SKM-1 (cell line): ENCODE measurements around the gene LMX1B.
"Not testable (repeated sequence)": the region's sequence is repeated elsewhere in the genome, so short reads cannot be mapped to it uniquely, and the experiment has no call there.

Experiments
- DNase-seq: peaks from one replicate; lab custom pipeline; 2025; ENCODE audit not compliant: unreplicated experiment; lab: John Stamatoyannopoulos, UW

Gene LMX1B

DNA sequence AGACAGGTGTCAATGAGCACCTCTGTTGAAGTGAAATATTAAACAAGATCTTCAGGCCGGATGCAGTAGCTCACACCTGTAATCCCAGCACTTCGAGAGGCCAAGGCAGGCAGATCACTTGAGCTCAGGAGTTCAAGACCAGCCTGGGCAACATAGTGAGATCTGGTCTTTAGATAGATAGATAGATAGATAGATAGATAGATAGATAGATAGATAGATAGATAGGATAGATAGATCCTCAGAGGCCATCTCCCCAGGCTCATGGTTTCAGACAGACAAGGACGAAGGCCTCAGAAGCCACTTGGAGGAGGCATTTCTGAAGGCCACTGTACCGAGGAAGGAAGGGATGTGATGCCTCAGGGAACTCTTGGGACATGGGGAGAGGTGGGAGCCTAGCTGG is 42.5 kb downstream of the LMX1B start:
- not testable (repeated sequence) for DNase-seq

DNA sequence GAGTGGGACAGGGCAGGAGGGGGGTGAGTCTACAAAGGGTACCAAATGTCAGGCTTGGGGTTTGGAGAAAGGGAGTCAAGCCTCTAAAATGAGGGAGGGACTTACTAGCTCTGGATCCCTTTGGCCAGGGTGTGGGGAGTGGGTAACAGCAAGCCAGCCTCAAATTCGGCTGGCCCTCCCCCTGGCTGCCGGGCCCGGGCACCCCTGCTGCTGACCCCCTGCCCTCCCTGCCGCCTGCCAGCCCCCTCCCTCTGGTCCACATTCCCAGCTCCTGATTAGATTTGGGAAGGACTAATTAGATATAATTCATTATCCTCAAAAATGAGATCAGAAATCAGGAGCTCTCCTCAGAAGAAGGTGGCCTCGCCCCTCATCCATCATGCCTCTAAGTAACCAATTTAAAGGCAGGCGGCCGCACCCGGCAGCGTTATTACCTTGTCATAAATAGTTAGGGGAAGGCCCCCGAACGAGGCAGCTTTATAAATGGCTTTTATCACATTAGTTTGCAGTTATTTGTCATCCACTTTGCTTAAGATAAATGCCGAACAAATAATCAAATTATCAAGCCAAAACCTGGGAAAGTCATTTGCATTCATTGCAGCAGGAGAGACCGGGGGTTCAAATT is 44.6 kb downstream of the LMX1B start:
- DNase-seq: no peak

DNA sequence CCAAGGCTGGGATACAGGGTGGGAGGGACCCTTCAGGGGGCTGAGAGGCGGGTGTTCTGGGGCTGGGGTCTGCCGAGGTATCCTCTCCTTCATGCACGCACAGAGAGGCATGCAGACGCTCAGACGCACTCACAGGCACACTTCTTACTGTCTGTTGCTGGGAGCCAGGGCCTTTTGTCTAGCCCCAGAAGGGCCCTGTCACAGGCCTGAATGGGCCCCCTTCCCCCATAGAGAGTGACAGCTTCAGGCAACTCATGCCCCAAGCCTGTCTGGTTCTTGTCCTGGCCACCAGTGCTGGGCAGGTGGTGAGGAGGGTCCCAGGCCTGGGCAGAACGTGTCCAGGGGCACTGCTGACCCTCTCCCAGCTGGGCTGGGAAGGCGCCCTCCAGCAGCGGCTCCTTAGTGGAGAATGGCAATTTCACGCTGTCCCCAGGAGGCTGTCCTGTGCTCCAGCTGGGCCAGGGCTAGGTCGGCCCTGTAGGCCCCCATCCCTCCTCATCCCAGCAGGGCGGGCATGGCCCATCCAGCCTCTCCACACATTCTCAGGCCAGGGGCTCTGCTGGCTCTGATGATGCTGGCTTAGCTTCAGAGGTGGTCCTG is 45.3 kb downstream of the LMX1B start:
- no peak for DNase-seq

DNA sequence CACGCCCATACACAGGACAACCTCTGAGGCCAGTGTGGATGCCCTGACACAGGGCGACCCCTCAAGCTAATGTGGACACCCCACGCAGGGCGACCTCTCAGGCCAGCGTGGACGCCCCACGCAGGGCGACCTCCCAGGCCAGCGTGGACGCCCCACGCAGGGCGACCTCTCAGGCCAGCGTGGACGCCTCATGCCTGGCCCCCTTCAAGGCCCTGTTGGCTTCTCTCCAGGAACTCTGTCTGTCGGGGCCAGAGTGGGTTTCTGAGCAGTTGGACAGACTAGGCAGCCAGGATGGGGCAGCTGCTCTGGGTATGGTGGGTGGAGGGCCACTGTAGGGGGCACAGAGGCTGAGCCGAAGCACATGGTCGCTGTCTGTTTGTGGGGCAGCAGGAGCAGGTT is 47.4 kb downstream of the LMX1B start:
- no peak for DNase-seq

DNA sequence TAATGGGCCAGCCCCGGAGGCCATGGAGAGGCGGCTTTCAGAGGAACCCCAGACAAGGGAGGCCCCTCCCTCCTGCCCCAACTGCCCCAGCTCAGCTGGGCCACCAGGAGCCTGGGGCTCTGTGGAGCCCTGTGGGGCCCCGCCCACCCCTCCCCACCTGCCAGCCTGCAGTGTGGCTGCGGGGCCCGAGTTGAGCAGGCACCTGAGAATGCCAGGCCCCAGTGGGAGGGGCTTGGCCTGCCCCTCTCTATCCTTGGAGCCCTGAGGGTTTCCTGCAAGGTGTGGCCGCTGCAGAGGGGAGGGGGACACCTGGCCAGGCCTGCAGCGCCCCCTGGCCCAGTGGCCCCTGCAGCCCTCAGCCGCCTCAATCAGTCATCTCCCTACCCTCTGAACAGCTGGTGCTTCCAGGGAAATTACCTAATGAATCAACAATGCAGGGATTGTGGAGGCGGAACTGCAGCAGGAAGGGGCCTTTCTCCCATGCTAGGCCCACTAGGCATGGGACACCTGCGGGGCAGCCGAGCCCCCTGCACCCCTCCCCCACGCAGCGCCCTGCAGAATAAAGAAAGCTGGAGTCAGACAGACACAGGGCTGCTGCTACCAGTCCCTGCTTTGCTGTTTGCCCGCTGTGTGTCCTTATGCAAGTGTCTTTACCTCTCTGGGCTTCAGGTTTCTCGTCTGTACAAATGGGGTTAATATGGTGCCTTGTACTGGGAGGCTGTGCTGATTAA is 48.0 kb downstream of the LMX1B start:
- DNase-seq: no peak

DNA sequence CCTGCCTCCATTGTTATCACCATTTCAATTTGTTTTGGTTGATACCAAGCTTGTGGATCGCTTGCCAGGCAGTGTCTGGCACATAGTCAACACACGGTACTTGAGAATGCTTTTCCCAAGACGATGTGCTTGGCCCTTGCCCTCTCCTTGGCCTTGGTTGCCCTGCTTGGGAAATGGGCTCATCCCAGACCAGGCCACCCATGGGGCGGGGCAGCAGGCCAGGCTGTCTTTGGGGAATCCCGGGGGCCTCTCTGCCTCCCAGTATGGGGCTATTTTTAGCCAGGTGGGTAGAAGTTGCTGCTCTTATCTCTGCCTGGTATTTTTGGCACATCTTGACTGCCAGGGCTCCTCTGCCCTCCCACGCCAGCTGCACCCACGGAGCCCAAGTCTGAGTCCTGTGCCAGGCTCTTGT is 49.9 kb downstream of the LMX1B start:
- DNase-seq: no peak

DNA sequence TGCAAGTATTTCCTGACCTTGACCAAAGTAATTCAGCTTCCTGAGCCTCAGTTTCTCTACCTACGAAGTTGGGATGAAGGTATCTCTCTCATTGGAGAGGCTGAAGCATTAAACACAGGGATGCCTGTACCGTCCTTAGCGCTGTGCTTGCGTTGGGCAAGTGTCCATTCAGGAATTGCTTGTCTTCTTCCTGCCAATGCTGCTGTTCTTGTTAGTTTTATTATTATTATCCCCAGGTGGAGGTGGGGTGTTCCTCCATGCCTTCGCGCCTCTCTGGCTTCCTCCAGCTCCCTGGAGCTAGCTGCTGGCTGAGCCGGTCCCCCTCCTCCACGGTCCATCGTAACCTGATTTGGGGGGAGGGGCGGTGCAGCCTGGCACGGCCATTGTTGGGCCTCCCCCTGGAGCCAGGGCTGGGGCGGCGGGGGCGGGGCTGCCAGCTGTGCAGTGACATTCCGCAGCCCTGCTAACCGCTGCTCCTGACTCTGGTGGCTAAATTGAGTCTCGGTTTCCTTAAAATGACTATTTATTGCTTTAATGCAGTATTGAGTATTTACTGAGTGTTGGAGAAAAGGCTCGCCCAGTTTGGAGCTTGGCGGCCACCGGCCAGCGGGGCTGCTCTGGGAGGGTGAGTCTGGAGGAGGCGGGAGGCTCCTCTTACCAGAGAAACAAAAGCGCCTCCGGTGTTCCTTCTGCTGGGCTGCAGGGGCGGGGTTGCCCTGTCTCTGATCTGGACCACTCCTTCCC is 51.3 kb downstream of the LMX1B start:
- no peak for DNase-seq

DNA sequence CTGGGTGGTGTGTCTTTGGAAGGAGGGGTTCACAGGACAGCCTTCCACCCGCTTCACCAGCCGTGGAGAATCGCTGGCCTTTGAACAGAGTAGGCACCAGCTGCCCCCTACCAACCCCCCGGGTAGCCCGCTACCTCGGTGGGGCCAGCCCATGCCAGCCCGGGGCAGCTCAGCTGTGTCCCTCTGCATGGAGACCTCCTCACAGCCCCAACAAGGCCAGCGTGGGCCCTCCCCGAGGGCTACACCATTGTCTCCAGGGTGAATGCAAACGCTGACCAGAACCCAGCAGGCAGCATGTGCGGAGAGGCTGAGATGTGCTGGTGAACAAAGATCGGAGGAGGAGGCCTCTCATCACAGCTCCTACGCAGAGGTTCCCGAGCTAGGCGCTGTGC is 51.9 kb downstream of the LMX1B start:
- no peak for DNase-seq

DNA sequence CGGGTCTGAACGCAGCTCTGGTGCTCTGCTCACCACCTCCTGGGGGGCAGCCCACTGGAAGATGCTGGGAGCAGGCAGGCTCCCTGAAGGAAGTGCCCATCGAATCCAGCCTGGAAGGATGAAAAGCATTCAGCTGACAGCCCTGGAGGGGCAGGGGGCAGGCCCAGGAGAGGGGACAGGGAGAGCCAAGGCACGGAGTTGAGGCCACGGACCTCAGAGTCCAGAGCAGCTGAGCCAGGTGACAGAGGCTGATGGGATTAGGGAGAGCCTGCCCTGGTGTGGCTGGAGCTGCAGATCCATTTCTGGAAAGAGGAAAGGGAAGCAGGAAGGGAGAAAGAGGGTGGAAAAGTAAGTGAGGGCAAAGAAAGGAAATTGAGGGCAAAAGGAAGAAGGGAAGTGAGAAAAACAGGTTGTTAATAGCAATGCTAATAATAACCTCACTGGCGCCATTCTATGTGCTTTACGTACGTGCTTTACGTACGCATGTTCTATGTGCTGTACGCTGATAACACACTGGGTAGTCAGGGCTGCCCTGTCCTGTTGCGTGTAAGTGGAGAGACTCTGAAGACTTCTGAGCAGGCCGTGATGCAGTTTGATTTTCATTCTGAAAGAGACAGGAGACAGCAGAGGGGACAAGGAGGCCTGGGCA is 52.6 kb downstream of the LMX1B start:
- DNase-seq: no peak

DNA sequence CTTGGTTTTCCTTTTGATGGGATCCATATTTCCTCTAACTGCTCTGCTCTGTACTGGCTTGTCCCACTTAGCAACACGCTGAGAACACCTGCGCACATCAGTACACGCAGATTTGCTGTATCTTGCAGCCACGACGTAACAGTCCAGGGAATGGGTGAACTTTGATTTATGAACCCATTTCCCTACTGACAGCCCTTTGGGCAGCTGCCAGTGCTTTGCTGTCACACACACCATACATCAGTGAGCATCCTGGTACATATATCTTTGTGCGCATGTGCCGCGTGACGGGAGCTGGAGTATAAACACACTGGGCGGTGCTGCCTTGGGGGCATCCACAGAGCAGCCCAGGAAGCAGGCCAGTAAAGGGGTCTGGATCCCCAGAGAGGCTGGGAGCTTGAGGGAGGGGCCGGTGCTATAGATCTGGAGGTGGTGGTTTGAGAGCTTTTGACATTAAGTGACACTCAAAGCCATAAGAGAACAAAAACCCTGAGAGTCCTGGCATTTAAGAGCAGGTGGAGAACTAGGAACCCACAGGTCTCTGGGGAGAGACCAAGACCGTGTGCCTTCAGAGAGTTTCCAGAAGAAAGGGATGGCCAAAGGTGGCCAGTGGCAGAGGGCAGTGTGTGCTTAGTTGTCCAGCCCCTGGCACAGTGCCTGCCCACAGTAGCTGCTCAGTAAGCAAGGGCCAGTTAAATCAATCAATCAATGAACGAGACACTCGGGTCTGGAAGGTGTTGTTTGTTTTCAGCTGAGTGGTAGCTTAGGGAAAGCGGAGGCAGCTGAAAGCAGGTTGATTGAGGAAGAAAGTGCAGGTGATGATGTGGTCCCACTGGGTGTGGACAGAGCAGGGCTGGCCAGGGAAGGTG is 53.7 kb downstream of the LMX1B start:
- no peak for DNase-seq

DNA sequence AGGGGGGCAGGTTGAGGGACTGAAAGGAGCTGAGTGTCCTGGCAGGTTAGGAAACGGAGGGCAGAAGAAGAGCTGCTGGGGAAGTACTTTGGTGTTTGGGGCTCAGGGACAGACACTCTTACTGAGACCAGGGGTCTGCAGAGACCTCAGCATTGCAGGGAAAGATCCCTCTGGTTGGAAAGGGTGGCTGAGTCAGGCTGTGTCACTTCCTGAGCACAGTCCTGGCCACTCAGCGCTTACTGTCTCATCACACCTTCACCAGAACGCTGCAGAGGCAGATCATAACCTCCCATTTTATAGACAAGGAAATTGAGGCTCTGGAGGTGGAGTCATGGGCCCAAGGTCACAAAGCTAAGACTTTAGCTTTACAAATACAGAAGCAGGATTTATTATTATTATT is 54.3 kb downstream of the LMX1B start:
- no peak for DNase-seq

DNA sequence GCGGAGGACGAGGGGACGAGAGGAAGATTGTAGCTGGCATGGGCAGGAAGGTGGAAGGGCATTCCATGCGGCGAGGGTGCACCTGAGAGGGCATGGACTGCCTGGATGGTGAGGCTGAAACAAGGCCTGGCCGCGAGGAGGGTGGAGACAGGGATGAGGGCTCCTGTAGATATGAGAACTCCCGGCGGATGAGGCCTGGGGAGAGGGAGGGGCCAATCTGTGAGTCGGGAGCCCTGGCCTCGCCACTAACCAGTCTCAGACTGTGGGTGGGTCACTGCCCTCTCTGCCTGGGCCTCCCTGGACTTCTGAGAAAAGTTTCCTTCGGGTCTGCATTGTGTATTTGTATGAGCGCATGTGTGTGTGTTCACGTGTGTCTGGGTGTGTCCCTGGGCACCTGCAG is 55.4 kb downstream of the LMX1B start:
- no peak for DNase-seq

DNA sequence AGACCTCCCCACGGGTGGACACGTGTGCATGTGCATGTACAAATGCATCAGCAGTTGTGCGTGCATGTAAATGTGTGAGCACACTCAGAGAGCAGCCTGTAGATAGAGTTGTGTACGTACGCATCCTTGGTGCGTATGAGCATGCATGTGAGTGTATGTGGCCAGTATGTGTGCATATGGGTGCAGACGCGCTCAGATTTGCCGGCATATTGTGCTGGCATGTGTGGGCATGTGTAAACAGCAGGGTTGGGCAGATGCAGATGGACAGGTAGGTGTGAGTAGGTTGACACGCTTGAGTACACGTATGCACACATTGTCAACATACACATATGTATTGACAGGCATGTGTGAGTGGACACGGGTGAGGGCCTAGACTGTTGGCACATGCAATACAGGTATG is 56.5 kb downstream of the LMX1B start:
- DNase-seq: no peak

DNA sequence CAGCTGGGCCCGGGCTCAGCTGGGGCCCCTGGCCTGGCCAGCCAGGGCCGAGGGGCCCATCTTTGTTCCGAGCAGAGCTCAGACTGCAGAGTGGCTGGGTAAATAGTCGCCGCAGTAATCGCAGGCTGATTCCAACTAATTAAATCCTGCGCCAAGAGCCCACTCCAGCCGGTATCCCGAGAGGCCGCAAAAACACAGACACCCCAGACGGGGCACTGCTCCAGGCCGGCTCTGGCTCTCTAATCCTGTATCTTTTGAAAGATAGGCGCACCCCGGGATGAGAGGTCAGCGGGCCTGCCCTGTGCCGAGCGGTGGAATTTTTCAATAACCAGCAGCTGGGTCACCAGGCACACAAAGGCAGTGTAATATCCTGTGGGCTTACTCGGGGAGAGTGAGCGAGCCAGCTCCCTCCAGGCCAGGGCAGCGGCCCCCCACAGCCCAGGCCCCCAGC is 57.7 kb downstream of the LMX1B start:
- DNase-seq: no peak

DNA sequence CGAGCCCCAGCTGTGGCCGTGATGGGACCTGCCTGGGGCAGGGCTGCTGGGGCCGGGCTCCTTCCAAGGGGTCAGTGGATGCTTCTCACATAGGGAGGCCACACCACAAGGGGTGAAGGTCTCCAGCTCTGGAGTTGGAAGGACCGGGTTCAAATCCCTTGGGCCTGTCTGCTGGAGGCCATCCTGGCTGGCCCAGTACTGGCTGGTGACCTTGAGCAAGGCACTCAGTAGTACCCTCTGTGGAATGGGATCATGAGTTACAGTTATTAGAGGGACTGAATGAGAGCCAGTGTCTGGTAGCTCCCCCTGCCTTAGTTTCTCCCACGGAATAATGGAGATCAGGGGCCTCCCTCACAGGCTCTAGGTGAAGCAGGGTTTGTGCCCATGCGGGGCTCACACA is 58.3 kb downstream of the LMX1B start:
- DNase-seq: no peak

DNA sequence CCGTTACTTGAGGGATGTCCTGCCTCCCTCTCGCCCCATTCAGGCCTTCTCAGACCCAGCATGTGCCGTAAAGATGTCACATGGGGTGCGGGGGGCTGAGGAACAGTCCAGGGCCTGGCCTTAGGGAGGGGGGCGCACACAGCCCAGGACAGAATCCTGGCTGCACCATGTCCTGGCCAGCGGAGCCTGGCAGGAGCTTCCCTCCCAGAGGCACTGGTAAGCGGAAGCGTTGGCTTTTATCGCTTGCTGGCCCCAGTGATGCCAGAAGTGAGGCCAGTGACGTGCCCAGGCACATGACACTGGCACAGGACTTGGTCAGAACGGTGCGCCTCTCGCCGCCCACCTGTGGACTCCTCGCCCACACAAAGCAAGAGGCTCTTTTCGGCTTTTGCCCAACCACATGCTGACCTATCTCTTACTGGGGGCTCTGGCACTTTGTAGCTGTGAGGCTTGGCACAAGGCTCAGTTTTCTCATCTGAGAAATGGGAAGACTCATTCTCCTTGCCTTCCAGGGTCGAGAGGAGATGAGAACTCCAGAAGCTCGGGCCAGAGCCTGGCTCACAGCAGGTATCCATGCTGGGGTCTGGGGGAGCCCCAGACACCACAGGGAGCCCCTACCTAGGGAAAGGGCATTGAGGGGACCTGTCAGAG is 59.0 kb downstream of the LMX1B start:
- no peak for DNase-seq

DNA sequence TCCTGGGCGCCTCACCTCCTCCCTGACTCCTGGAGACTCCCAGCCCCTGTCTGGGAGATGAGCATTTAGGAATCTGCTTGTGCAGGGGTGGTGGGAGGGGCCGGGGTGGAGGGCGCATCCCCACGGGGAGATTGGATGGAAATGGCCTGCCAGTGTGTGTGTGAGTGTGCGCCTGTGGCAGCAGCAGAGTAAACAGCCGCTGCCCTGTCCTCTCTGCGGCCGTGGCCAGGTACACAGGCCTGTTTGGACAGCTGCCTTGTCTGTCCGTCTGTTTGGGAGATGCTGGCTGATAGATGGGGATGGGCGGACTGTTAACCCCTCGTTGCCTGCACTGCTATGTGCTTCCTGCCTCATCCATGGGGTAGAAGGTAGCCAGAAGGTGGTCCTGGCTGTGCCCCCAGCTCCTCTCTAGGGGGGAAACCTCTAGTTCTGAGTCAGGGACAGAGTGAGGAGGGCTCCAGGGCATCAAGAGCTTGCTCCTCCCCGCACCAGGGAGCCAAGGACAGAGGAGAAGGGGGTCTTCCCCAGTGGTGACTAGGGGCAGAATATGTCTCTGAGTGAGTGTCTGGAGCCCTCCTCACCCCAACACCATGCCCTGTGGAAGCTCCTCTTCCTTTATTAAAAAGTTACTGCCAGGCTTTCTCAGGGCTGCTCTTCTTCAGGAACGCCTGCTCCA is 60.1 kb downstream of the LMX1B start:
- DNase-seq: no peak

DNA sequence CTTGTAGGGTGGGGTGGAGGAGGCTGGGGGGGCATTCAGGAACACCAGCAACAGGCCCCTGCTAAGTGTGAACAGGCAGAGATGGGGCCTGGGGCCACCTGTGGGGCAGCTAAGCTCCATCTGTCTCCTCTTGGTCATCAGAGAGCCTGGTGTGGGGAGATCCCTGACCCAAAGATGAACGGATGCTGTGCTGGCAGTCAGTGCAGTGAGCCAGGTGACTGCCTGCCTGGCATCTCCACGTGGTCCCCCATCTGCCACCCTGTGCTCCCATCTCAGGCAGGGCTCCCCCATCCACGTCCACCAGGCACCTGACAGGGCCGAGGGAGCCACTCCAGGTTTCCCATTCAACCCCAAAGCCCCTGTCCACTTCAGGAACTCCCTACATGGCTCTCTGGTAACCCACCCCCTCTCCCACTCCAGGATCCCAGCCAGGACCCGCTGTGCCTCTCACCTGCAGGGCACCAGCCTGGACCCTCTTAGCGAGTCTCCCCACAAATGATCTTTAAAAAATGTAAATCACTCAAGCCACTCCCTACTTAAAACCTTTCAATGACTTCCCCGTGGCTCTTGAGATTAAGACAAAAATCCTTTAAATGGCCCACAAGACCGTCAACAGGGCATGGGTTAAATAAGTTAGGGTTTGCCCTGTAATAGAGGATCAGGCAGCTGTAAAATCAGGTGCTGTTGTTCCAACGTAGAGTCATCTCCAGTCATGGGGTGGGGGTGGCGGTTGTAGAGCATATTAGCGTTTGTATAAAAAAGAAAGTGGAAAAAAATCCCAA is 60.8 kb downstream of the LMX1B start:
- DNase-seq: no peak

DNA sequence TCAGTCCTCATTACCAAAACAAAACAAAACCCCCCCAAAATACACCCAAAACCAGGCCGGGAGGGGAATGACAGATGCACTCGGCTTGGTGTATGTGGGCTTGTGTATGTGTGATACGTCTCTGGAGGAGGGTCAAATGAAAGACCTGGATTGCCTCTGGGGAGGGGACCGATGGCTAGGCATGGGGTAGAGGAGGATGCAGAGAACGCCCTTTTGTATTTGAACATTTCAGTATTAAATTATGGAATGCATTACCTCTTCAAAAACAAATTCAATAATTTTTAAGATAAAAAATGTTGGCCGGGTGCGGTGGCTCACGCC is 61.4 kb downstream of the LMX1B start:
- no peak for DNase-seq
